H1 (cell line): Measurements from ENCODE around the gene DCTN3. TPM values are rescaled to one million over a fixed set of nuclear protein-coding genes. Genes with fewer than 3 reads are reported as not detected.

Experiments
- ATF2 ChIP-seq: IDR thresholded peaks from 2 replicates; pipeline ENCODE4 v1.6.1; 2012; ENCODE audit warnings: low read length, inconsistent platforms
- BCL11A ChIP-seq, 2 experiments: IDR thresholded peaks; one replicate each; pipeline ENCODE4 v1.6.1; 2011; ENCODE audit warnings: low read depth in 2 of 2, low read length in 2 of 2, mild to moderate bottlenecking in 2 of 2
- BRCA1 ChIP-seq: IDR thresholded peaks from 2 replicates; pipeline ENCODE4 v1.6.1; 2012; ENCODE audit warnings: low read depth, low read length, improper control_type of control experiment
- EZH2 ChIP-seq: fragments of 200-600 bp; sonication (generic); IDR thresholded peaks from 2 replicates; pipeline ENCODE4 v1.7.1; 2012; ENCODE audit warnings: low read depth, mild to moderate bottlenecking, moderate library complexity, low read length, inconsistent platforms; ENCODE audit not compliant: severe bottlenecking
- GABPA ChIP-seq: IDR thresholded peaks from 2 replicates; pipeline ENCODE4 v1.6.1; 2011; ENCODE audit warnings: mild to moderate bottlenecking, low read length, moderate library complexity, borderline replicate concordance; ENCODE audit not compliant: insufficient read depth
- GTF2F1 ChIP-seq: IDR thresholded peaks from 2 replicates; pipeline ENCODE4 v1.6.1; 2012; ENCODE audit warnings: low read depth, low read length, improper control_type of control experiment, borderline replicate concordance
- HDAC6 ChIP-seq: IDR thresholded peaks from one replicate; pipeline ENCODE4 v1.7.1; 2012; ENCODE audit warnings: low read depth, mild to moderate bottlenecking, inconsistent platforms, low read length, moderate library complexity
- KDM1A ChIP-seq: fragments of 200-600, 300-600 bp; sonication (generic); IDR thresholded peaks from 2 replicates; pipeline ENCODE4 v1.7.1; 2016; ENCODE audit warnings: mild to moderate bottlenecking, low read length, borderline replicate concordance
- KDM5A ChIP-seq: fragments of 200-600 bp; IDR thresholded peaks from 2 replicates; pipeline ENCODE4 v1.7.1; 2012; ENCODE audit warnings: mild to moderate bottlenecking, low read length, inconsistent platforms, mixed read lengths
- PHF8 ChIP-seq: fragments of 200-600 bp; sonication (generic); conservative IDR thresholded peaks from 2 replicates; pipeline ENCODE4 v1.7.1; 2012; ENCODE audit warnings: low read depth, mild to moderate bottlenecking, inconsistent platforms, low read length, moderate library complexity
- POU5F1 ChIP-seq: IDR thresholded peaks from 2 replicates; pipeline ENCODE4 v1.6.1; 2011; ENCODE audit warnings: low read depth, mild to moderate bottlenecking, low read length, moderate library complexity
- RAD21 ChIP-seq, 2 experiments: IDR thresholded peaks in 1 of 2; conservative IDR thresholded peaks in 1 of 2; 2 replicates each; pipeline ENCODE4 v1.6.1; 2011; ENCODE audit warnings: low read depth in 2 of 2, low read length in 2 of 2, improper control_type of control experiment in 1 of 2, inconsistent platforms in 1 of 2, mild to moderate bottlenecking in 1 of 2, moderate library complexity in 1 of 2
- RBBP5 ChIP-seq: IDR thresholded peaks from 2 replicates; pipeline ENCODE4 v1.7.1; 2012; ENCODE audit warnings: low read depth, mild to moderate bottlenecking, inconsistent platforms, low read length, moderate library complexity, borderline replicate concordance
- RFX5 ChIP-seq: IDR thresholded peaks from 2 replicates; pipeline ENCODE4 v1.6.1; 2011; ENCODE audit warnings: low read depth, low read length, improper control_type of control experiment, borderline replicate concordance
- SAP30 ChIP-seq: fragments of 300-600 bp; sonication (generic); IDR thresholded peaks from 2 replicates; pipeline ENCODE4 v1.7.1; 2012; ENCODE audit warnings: low read length, moderate library complexity, mild to moderate bottlenecking, inconsistent platforms; ENCODE audit not compliant: insufficient read depth, insufficient replicate concordance
- SIX5 ChIP-seq: IDR thresholded peaks from 2 replicates; pipeline ENCODE4 v1.6.1; 2011; ENCODE audit warnings: mild to moderate bottlenecking, low read depth, low read length
- SP2 ChIP-seq: IDR thresholded peaks from 2 replicates; pipeline ENCODE4 v1.6.1; 2012; ENCODE audit warnings: mild to moderate bottlenecking, low read length, inconsistent platforms
- TAF1 ChIP-seq: IDR thresholded peaks from 2 replicates; pipeline ENCODE4 v1.6.1; 2011; ENCODE audit warnings: mild to moderate bottlenecking, low read depth, low read length
- TAF7 ChIP-seq: optimal IDR thresholded peaks from 2 replicates; pipeline ENCODE3; 2011; ENCODE audit warnings: low read depth, mild to moderate bottlenecking, inconsistent platforms, low read length, moderate library complexity, borderline replicate concordance
- TCF12 ChIP-seq: IDR thresholded peaks from 2 replicates; pipeline ENCODE4 v1.6.1; 2011; ENCODE audit warnings: low read depth, mild to moderate bottlenecking, low read length
- TEAD4 ChIP-seq: IDR thresholded peaks from 2 replicates; pipeline ENCODE4 v1.6.1; 2012; ENCODE audit warnings: low read depth, low read length, inconsistent platforms, mixed read lengths
- polyA plus RNA-seq, 7 experiments: library from polyadenylated mRNA; depleted of rRNA in 3 of 7; stranded (reverse) in 5 of 7; unstranded in 2 of 7; fragments of >200 nt in 5 of 7; fragments of 200-250 nt in 2 of 7; gene quantifications; 1 replicate in 5 of 7; 2 replicates in 1 of 7; 4 replicates in 1 of 7; pipeline versions ENCODE4 v1.2.1 to v1.2.3, GENCODE V29; 2011 to 2013; ENCODE audit warnings: missing spikeins in 2 of 7, mixed read lengths in 2 of 7
- total RNA-seq: library from RNA; stranded (reverse); fragmentation: NEBNext Ultra II Directional; extraction: Animal tissue kit (Norgen Biotek cat#: 25700); gene quantifications from 2 replicates; pipeline ENCODE4 v1.2.1, GENCODE V29; 2021
- TF ChIP-seq, protein P1 (sequence below): IDR thresholded peaks from 2 replicates; pipeline ENCODE4 v1.6.1; 2012; ENCODE audit warnings: inconsistent platforms

The DCTN3 gene
- total and polyA plus RNA-seq, 2 of the 8 experiments (the other 6 are each of a cell fraction or from before 2014, with no cell fraction given), result 25.6 to 39.2 TPM

DNA sequence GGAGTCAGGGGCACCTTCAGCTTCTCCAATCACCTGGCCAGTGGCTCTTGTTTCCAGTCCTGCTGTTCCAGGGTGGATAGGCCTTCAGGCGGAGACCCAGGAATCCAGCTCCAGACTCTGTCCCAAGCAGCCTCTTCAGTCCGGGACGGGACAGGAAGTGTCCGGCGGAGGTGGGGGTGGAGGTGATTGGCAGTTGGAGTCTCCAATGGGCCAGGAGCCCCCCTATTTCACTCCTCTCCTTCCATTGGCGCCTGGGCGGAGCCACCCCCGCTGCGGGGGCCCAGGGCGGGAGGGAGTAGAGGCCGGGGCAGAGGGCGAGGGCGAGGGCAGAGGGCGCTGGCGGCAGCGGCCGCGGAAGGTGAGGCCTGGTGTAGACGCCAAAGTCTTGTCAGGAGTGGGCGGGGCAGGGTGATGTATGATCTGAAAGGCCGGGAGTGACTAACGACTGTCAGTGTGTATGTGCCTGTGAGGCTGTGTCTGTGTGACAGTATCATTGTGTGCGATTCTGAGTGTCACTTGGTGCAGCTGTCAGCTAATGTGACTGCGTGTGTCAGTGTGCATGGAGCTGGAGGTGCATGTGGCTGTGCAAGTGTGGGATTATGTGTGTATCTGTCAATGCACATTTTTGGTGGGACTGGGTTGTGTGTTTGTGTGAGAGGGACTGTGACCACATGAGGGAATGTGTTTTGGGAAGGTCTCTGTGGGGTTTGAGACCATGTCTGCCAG, 31.7 kb upstream of the DCTN3 start, which contains the start of gene IL11RA (continued):
- TF ChIP-seq RAD21 (IDR thresholded peaks at IDR 0.05 in 1 of 2, conservative IDR thresholded peaks at IDR 0.05 in 1 of 2; ENCODE audit: low read depth in 2 of 2, low read length in 2 of 2) (peak in 1 of 2 experiments; percentile 4; a peak in 1 of 4 replicates), SIX5 (no peak), BCL11A (IDR thresholded peaks at IDR 0.05; ENCODE audit: low read depth in 2 of 2, low read length in 2 of 2) (no peak), SP2 (peak; percentile 47), EZH2 (no peak), TCF12 (no peak), RFX5 (no peak), RBBP5 (no peak), ATF2 (no peak), TEAD4 (no peak), POU5F1 (no peak), GTF2F1 (no peak), PHF8 (no peak), HDAC6 (no peak), SAP30 (peak; percentile 70), TAF7 (no peak), KDM5A (no peak), GABPA (peak; percentile 75; the same call in 1 of the 2 replicates), BRCA1 (no peak), KDM1A (0 out of 2 replicates have a peak, but pooled peaks have one; percentile 15), TAF1 (peak; percentile 68)
- TF ChIP-seq, protein P1, sequence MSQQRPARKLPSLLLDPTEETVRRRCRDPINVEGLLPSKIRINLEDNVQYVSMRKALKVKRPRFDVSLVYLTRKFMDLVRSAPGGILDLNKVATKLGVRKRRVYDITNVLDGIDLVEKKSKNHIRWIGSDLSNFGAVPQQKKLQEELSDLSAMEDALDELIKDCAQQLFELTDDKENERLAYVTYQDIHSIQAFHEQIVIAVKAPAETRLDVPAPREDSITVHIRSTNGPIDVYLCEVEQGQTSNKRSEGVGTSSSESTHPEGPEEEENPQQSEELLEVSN, result peak; percentile 50
